Measurements from ENCODE around the gene AQP6. TPM values are rescaled to one million over a fixed set of nuclear protein-coding genes. Genes with fewer than 3 reads are reported as not detected.

The AQP6 gene
- total RNA-seq, 1 donor from 2014 or later = not detected

GRCh38 chr12:49932533-49933130, 40.1 kb upstream of the AQP6 start:
- DNase-seq (ENCODE audit: low spot score) = no peak
- no peak overlapping the region for H3K27ac Mint-ChIP-seq (ENCODE audit: unreplicated experiment)
- H3K36me3 Mint-ChIP-seq (ENCODE audit: low read depth) = no peaks in the 10 kb centered on the region
- no peak for TF ChIP-seq CTCF (IDR thresholded peaks at IDR 0.05)
- H3K9me3 Mint-ChIP-seq (ENCODE audit: low read depth) = peaks cover 5% of the 10 kb centered on the region
- H3K27me3 Mint-ChIP-seq (ENCODE audit: low read depth) = no peaks in the 10 kb centered on the region
- H3K4me3 Mint-ChIP-seq (ENCODE audit: unreplicated experiment) = no peak overlapping the region
- peaks cover 13% of the 10 kb centered on the region for H3K4me1 Mint-ChIP-seq (ENCODE audit: low read depth)

GRCh38 chr12:49933796-49934195, 39.0 kb upstream of the AQP6 start:
- DNase-seq (ENCODE audit: low spot score) = no peak
- H3K4me1 Mint-ChIP-seq (ENCODE audit: low read depth) = peaks cover 13% of the 10 kb centered on the region

GRCh38 chr12:49934505-49934904, 38.2 kb upstream of the AQP6 start:
- H3K36me3 Mint-ChIP-seq (ENCODE audit: low read depth) = no peaks in the 10 kb centered on the region
- no peak for TF ChIP-seq CTCF (IDR thresholded peaks at IDR 0.05)
- H3K9me3 Mint-ChIP-seq (ENCODE audit: low read depth) = peaks cover 5% of the 10 kb centered on the region
- H3K27ac Mint-ChIP-seq (ENCODE audit: unreplicated experiment) = no peak overlapping the region
- H3K4me3 Mint-ChIP-seq (ENCODE audit: unreplicated experiment) = no peak overlapping the region
- no peak for DNase-seq (ENCODE audit: low spot score)
- H3K4me1 Mint-ChIP-seq (ENCODE audit: low read depth) = peaks cover 13% of the 10 kb centered on the region
- H3K27me3 Mint-ChIP-seq (ENCODE audit: low read depth) = no peaks in the 10 kb centered on the region

More at GRCh38 chr12:49933796-49934195, 39.0 kb upstream of the AQP6 start:
- peaks cover 5% of the 10 kb centered on the region for H3K9me3 Mint-ChIP-seq (ENCODE audit: low read depth)
- H3K27me3 Mint-ChIP-seq (ENCODE audit: low read depth) = no peaks in the 10 kb centered on the region
- no peak overlapping the region for H3K4me3 Mint-ChIP-seq (ENCODE audit: unreplicated experiment)
- no peaks in the 10 kb centered on the region for H3K36me3 Mint-ChIP-seq (ENCODE audit: low read depth)
- H3K27ac Mint-ChIP-seq (ENCODE audit: unreplicated experiment) = no peak overlapping the region
- TF ChIP-seq CTCF (IDR thresholded peaks at IDR 0.05) = no peak

- no peak for TF ChIP-seq CTCF (IDR thresholded peaks at IDR 0.05)
- Mint-ChIP-seq H3K27me3 (ENCODE audit: low read depth) (no peaks in the 10 kb centered on the region), H3K36me3 (ENCODE audit: low read depth) (no peaks in the 10 kb centered on the region), H3K4me1 (ENCODE audit: low read depth) (peaks cover 13% of the 10 kb centered on the region), H3K4me3 (ENCODE audit: unreplicated experiment) (no peak overlapping the region), H3K27ac (ENCODE audit: unreplicated experiment) (no peak overlapping the region), H3K9me3 (ENCODE audit: low read depth) (peaks cover 5% of the 10 kb centered on the region)
- no peak for DNase-seq (ENCODE audit: low spot score)
These were observed 35.8 kb upstream of the AQP6 start for GRCh38 chr12:49936925-49937324.

- TF ChIP-seq CTCF (IDR thresholded peaks at IDR 0.05) = no peak
- DNase-seq (ENCODE audit: low spot score) = no peak
- no peaks in the 10 kb centered on the region for H3K27me3 Mint-ChIP-seq (ENCODE audit: low read depth)
- H3K27ac Mint-ChIP-seq (ENCODE audit: unreplicated experiment) = no peak overlapping the region
- no peak overlapping the region for H3K4me3 Mint-ChIP-seq (ENCODE audit: unreplicated experiment)
- H3K4me1 Mint-ChIP-seq (ENCODE audit: low read depth) = peaks cover 9% of the 10 kb centered on the region
- H3K9me3 Mint-ChIP-seq (ENCODE audit: low read depth) = peaks cover 5% of the 10 kb centered on the region
- H3K36me3 Mint-ChIP-seq (ENCODE audit: low read depth) = no peaks in the 10 kb centered on the region
These were observed 35.0 kb upstream of the AQP6 start for GRCh38 chr12:49937639-49938300.
